K562 (cell line): ENCODE measurements around the gene UQCC5. TPM values are rescaled to one million over a fixed set of nuclear protein-coding genes. Genes with fewer than 3 reads are reported as not detected.

ENCODE experiments used
- ATAC-seq: fragments of 200-7000 bp; cut with Tn5 transposase; 3 replicates; pipeline ENCODE4 v1.9.1; 2020; ENCODE audit warnings: moderate library complexity
- BruUV-seq: library from RNA; stranded (reverse); fragments of 400-500 nt; replicated peaks from 2 replicates; lab custom pipeline; 2021; lab: Mats Ljungman, UMichigan
- CTCF ChIA-PET: fragments of 300-600 bp; formaldehyde crosslinking; extraction: SDS; loops from one replicate; lab custom pipeline; 2021; ENCODE audit warnings: low intra/inter-chr PET ratio; lab: Yijun Ruan, JAX
- POLR2A ChIA-PET: fragments of 300-600, 350-650 bp; sonication (Branson Sonifier 250); formaldehyde crosslinking; extraction: SDS; loops from one replicate; lab custom pipeline; 2021; ENCODE audit warnings: antibody characterized with exemption, inconsistent platforms; lab: Yijun Ruan, JAX
- DNase-seq, 4 experiments: peaks; one replicate each; pipeline versions ENCODE4 v3.0.0 to v3.0.0-alpha.2; 2011 to 2018; ENCODE audit warnings: low spot score in 3 of 4, mixed read lengths in 3 of 4; ENCODE audit errors: extremely low read depth in 1 of 4
- FAIRE-seq: peaks from 2 replicates; lab custom pipeline; 2011; peaks lifted over from hg19 to GRCh38; lab: Jason Lieb, UNC
- H2AFZ ChIP-seq: 2 replicates; pipeline ENCODE4 v1.6.0; 2011; ENCODE audit warnings: low read depth, low read length, control low read depth, inconsistent platforms
- H3K27ac ChIP-seq: fragments of 200-600 bp; 3 replicates; pipeline ENCODE4 v1.8.0; 2011; ENCODE audit warnings: low read depth, mild to moderate bottlenecking, control low read depth, inconsistent platforms, low read length, moderate library complexity, mixed read lengths; ENCODE audit errors: extremely low read depth
- H3K27me3 ChIP-seq, 2 experiments: fragments of 300-600 bp in 1 of 2; 2 replicates in 1 of 2; 3 replicates in 1 of 2; pipeline versions ENCODE4 v1.6.0 to v1.8.0; 2011; ENCODE audit warnings: inconsistent platforms in 2 of 2, low read length in 2 of 2, mild to moderate bottlenecking in 1 of 2, mixed read lengths in 1 of 2, moderate library complexity in 1 of 2; ENCODE audit not compliant: control insufficient read depth in 2 of 2, insufficient read depth in 2 of 2
- H3K36me3 ChIP-seq: fragments of 300-600 bp; 3 replicates; pipeline ENCODE4 v1.8.0; 2011; ENCODE audit warnings: mild to moderate bottlenecking, low read length, inconsistent platforms; ENCODE audit not compliant: control insufficient read depth, insufficient read depth
- H3K4me1 ChIP-seq, 2 experiments: fragments of 200-600 bp in 1 of 2; replicated peaks in 1 of 2; 2 replicates in 1 of 2; 3 replicates in 1 of 2; pipeline versions ENCODE4 v1.5.1 to v1.8.0; 2011; ENCODE audit warnings: inconsistent platforms in 2 of 2, low read length in 2 of 2, mild to moderate bottlenecking in 1 of 2, mixed read lengths in 1 of 2, moderate library complexity in 1 of 2; ENCODE audit not compliant: control insufficient read depth in 2 of 2, insufficient read depth in 2 of 2
- H3K4me2 ChIP-seq: 2 replicates; pipeline ENCODE4 v1.6.1; 2011; ENCODE audit warnings: low read length, control low read depth, inconsistent platforms, mixed read lengths; ENCODE audit not compliant: insufficient read depth
- H3K4me3 ChIP-seq: fragments of 200-600 bp; sonication (generic), shearing (Covaris generic); 2 replicates; pipeline ENCODE4 v1.5.1; 2016; ENCODE audit warnings: control low read depth, inconsistent platforms
- H3K79me2 ChIP-seq: fragments of 200-600 bp; 3 replicates; pipeline ENCODE4 v1.8.0; 2011; ENCODE audit warnings: low read length, inconsistent platforms; ENCODE audit not compliant: control insufficient read depth, insufficient read depth
- H3K9ac ChIP-seq, 2 experiments: 2 replicates each; pipeline versions ENCODE4 v1.6.0 to v1.6.1; 2011; ENCODE audit warnings: low read depth in 2 of 2, low read length in 2 of 2, control low read depth in 1 of 2, inconsistent platforms in 1 of 2, mild to moderate bottlenecking in 1 of 2, mixed read lengths in 1 of 2; ENCODE audit not compliant: insufficient read depth in 1 of 2
- H3K9me1 ChIP-seq: one replicate; pipeline ENCODE4 v1.6.0; 2011; ENCODE audit warnings: inconsistent platforms, mild to moderate bottlenecking, low read length, moderate library complexity; ENCODE audit not compliant: control insufficient read depth, insufficient read depth
- H3K9me3 ChIP-seq: replicated peaks from 2 replicates; pipeline ENCODE4 v1.5.1; 2011; ENCODE audit warnings: low read depth, low read length, inconsistent platforms; ENCODE audit not compliant: control insufficient read depth, insufficient read depth
- H4K20me1 ChIP-seq: replicated peaks from 2 replicates; pipeline ENCODE4 v1.6.1; 2011; ENCODE audit warnings: low read length, inconsistent platforms, mixed read lengths; ENCODE audit not compliant: control insufficient read depth, insufficient read depth
- CBFB ChIP-seq: sonication (generic); formaldehyde crosslinking; IDR thresholded peaks from 2 replicates; pipeline ENCODE4 v1.4.0; 2020; ENCODE audit warnings: mild to moderate bottlenecking, missing genetic modification reagents
- CBX3 ChIP-seq, 2 experiments: IDR thresholded peaks; 1 replicate in 1 of 2; 2 replicates in 1 of 2; pipeline ENCODE4 v1.6.1; 2012; ENCODE audit warnings: inconsistent platforms in 2 of 2, low read length in 2 of 2, borderline replicate concordance in 1 of 2, control low read depth in 1 of 2
- MXD1 ChIP-seq: fragments of 250-450 bp; sonication (Bioruptor Pico); IDR thresholded peaks from 2 replicates; pipeline ENCODE4 v1.8.0; 2021; ENCODE audit warnings: borderline replicate concordance, mild to moderate bottlenecking, moderate library complexity; ENCODE audit not compliant: poor library complexity, severe bottlenecking
- PRDM10 ChIP-seq: fragments of 450-650 bp; IDR thresholded peaks from 2 replicates; pipeline ENCODE4 v1.6.1; 2018; ENCODE audit not compliant: partially characterized antibody
- YY1 ChIP-seq, 3 experiments: IDR thresholded peaks; 2 replicates each; pipeline ENCODE4 v1.6.1; 2011; ENCODE audit warnings: low read length in 2 of 3, mild to moderate bottlenecking in 2 of 3, moderate library complexity in 2 of 3, borderline replicate concordance in 1 of 3, control low read depth in 1 of 3, low read depth in 1 of 3; ENCODE audit not compliant: insufficient read depth in 3 of 3, insufficient replicate concordance in 2 of 3, control insufficient read depth in 1 of 3, insufficient read length in 1 of 3; ENCODE audit errors: extremely low read depth in 1 of 3
- WGBS: fragments of 100-300 bp; shearing (Covaris generic); methylation state at CpG from one replicate; pipeline ENCODE4 v1.1.6; 2016; ENCODE audit warnings: low coverage, mixed read lengths; ENCODE audit not compliant: insufficient coverage; ENCODE audit errors: missing lambda C conversion rate; 5-methylcytosine and 5-hydroxymethylcytosine counted together
- in situ Hi-C: fragments of 300-500 bp; cut with MboI; formaldehyde crosslinking; loops from 4 replicates; pipeline ENCODE4 v1.15.0; 2018; ENCODE audit warnings: inconsistent platforms, mixed read lengths
- intact Hi-C: fragments of 100-400 bp; cut with micrococcal nuclease; formaldehyde crosslinking; loops from 2 replicates; pipeline ENCODE4 v1.14.2; 2022
- polyA plus RNA-seq, 8 experiments: library from polyadenylated mRNA; depleted of rRNA in 4 of 8; stranded (reverse) in 5 of 8; unstranded in 3 of 8; fragments of >200 nt; fragmentation: Nextera tagmentation in 2 of 8; fragmentation: Illumina TruSeq in 1 of 8; extraction: Ambion mirVana in 2 of 8; extraction: Trizol in 1 of 8; gene quantifications; 2 replicates each; pipeline versions ENCODE4 v1.2.1 to v1.2.3, GENCODE V29; 2011 to 2014; ENCODE audit warnings: inconsistent platforms in 1 of 8, missing spikeins in 1 of 8
- total RNA-seq, 7 experiments: library from RNA; depleted of rRNA in 6 of 7; stranded (reverse); fragments of >200 nt in 6 of 7; fragmentation: Illumina TruSeq in 2 of 7; extraction: Trizol in 2 of 7; gene quantifications; 2 replicates each; pipeline versions ENCODE4 v1.2.1 to v1.2.3, GENCODE V29; 2011 to 2021; ENCODE audit warnings: low replicate concordance in 1 of 7

The UQCC5 gene
- total and polyA plus RNA-seq, 9 of the 15 experiments (the other 6 are each of a cell fraction or from before 2014, with no cell fraction given), result 10.2 to 55.4 (median 33.8) TPM

GRCh38 chr3:52536112-52536368, 365 bp upstream of the UQCC5 start:
- H3K4me1 ChIP-seq, result peaks cover 39 to 51% of the 10 kb centered on the region in 2 experiments
- TF ChIP-seq MXD1 (CRISPR knock-in tag) (no peak), YY1 (IDR thresholded peaks at IDR 0.05; ENCODE audit: borderline replicate concordance in 1 of 3, control insufficient read depth in 1 of 3, extremely low read depth in 1 of 3, insufficient read depth in 3 of 3, insufficient read length in 1 of 3, insufficient replicate concordance in 2 of 3, low read depth in 1 of 3, low read length in 2 of 3) (peak in 1 of 3 experiments; percentile 65)
- no peak overlapping the region for H3K4me3 ChIP-seq
- peaks cover 39% of the 10 kb centered on the region; the same call in 2 of the 3 replicates for H3K36me3 ChIP-seq
- ChIA-PET POLR2A (interaction anchor here (0.8 to 1.4 kb wide), 4 partner anchors 9 to 151 kb away, joined by 3 to 6 read pairs (median 4); partner anchors contain the start of genes GNL3 and PBRM1), CTCF (no interaction called here)
- H3K4me2 ChIP-seq, result peak overlapping the region; percentile 56
- no peaks in the 10 kb centered on the region for H3K27me3 ChIP-seq
- in situ Hi-C loops, result no loop called here
- H3K79me2 ChIP-seq, result peaks cover 87% of the 10 kb centered on the region
- H2AFZ ChIP-seq, result peak overlapping the region; percentile 16; the same call in 1 of the 2 replicates
- H3K9ac ChIP-seq, result no peak overlapping the region
- no peak for DNase-seq
- intact Hi-C loops, result loop anchor here (2.0 kb wide), 1 partner anchor 147 kb away; no protein-coding TSS in a partner anchor
- no peak for FAIRE-seq
- H3K27ac ChIP-seq, result no peak overlapping the region
- H3K9me1 ChIP-seq, result peaks cover 10% of the 10 kb centered on the region
- no TSS peak for BruUV-seq
- WGBS, result 6% methylated on average over 8 of the region's 9 CpGs
- H4K20me1 ChIP-seq, result peaks cover 23% of the 10 kb centered on the region
- H3K9me3 ChIP-seq, result no peaks in the 10 kb centered on the region
- no peak for ATAC-seq

- Histone ChIP-seq H2AFZ (peak overlapping the region; percentile 88), H3K4me2 (peak overlapping the region; percentile 98), H3K9me1 (peaks cover under 1% of the 10 kb centered on the region), H3K27ac (peak overlapping the region; percentile 91), H3K4me1 (peaks cover 28 to 39% of the 10 kb centered on the region in 2 experiments), H4K20me1 (peaks cover 20% of the 10 kb centered on the region), H3K79me2 (peaks cover 81% of the 10 kb centered on the region), H3K27me3 (no peaks in the 10 kb centered on the region), H3K36me3 (peaks cover 38% of the 10 kb centered on the region; the same call in 2 of the 3 replicates), H3K9ac (peak overlapping the region; percentile 95), H3K9me3 (no peaks in the 10 kb centered on the region), H3K4me3 (peak overlapping the region; percentile 91)
- 0% methylated on average over 4 of the region's 6 CpGs for WGBS
- TSS peak; percentile 49 for BruUV-seq
- intact Hi-C loops (loop anchor here (2.0 kb wide), 1 partner anchor 146 kb away; no protein-coding TSS in a partner anchor), in situ Hi-C loops (no loop called here)
- no peak for ATAC-seq
- DNase-seq, result no peak
- FAIRE-seq, result peak; percentile 19
- CTCF ChIA-PET, result no interaction called here
- POLR2A ChIA-PET, result interaction anchor here (0.6 to 1.1 kb wide), 4 partner anchors 9 to 144 kb away, joined by 3 to 4 read pairs (median 3); no protein-coding TSS in a partner anchor
- TF ChIP-seq CBFB (CRISPR knock-in tag) (no peak), PRDM10 (peak; percentile 53), CBX3 (IDR thresholded peaks at IDR 0.05; ENCODE audit: borderline replicate concordance in 1 of 2, low read length in 2 of 2) (0 out of 3 replicates have a peak, but pooled peaks of 1 of the 2 experiments have one; percentile 36)
Measured at GRCh38 chr3:52537165-52537620, 788 bp downstream of the UQCC5 start.
